GM12878 (cell line): Measurements from ENCODE around the gene VEGFB. TPM values are rescaled to one million over a fixed set of nuclear protein-coding genes. Genes with fewer than 3 reads are reported as not detected.

ENCODE experiments used
- ATF7 ChIP-seq: fragments of 450-650 bp; IDR thresholded peaks from 2 replicates; pipeline ENCODE4 v1.6.1; 2016; ENCODE audit warnings: low read depth, mild to moderate bottlenecking
- CHD4 ChIP-seq: fragments of 200-600 bp; sonication (generic); IDR thresholded peaks from 2 replicates; pipeline ENCODE4 v1.6.1; 2016; ENCODE audit warnings: mild to moderate bottlenecking
- DPF2 ChIP-seq: fragments of 450-650 bp; IDR thresholded peaks from 2 replicates; pipeline ENCODE4 v1.6.1; 2017; ENCODE audit warnings: mild to moderate bottlenecking
- FOXK2 ChIP-seq: fragments of 450-650 bp; IDR thresholded peaks from 2 replicates; pipeline ENCODE4 v1.6.1; 2017; ENCODE audit warnings: mild to moderate bottlenecking, moderate library complexity
- HCFC1 ChIP-seq: fragments of 150-350 bp; IDR thresholded peaks from 2 replicates; pipeline ENCODE4 v1.6.1; 2014; ENCODE audit warnings: low read length
- HDAC2 ChIP-seq: fragments of 200-600 bp; sonication (generic); IDR thresholded peaks from 2 replicates; pipeline ENCODE4 v1.6.1; 2017
- HDAC6 ChIP-seq: fragments of 200-600 bp; sonication (generic); IDR thresholded peaks from one replicate; pipeline ENCODE4 v1.8.0; 2017; ENCODE audit warnings: antibody characterized with exemption; ENCODE audit not compliant: unreplicated experiment
- HDGF ChIP-seq: fragments of 450-650 bp; IDR thresholded peaks from 2 replicates; pipeline ENCODE4 v1.6.1; 2016; ENCODE audit warnings: antibody characterized with exemption
- MTA3 ChIP-seq: IDR thresholded peaks from 2 replicates; pipeline ENCODE4 v1.6.1; 2012; ENCODE audit warnings: low read length, inconsistent platforms, borderline replicate concordance
- NBN ChIP-seq: fragments of 450-650 bp; IDR thresholded peaks from 2 replicates; pipeline ENCODE4 v1.6.1; 2016
- PRDM15 ChIP-seq: fragments of 450-650 bp; formaldehyde crosslinking; IDR thresholded peaks from 2 replicates; pipeline ENCODE4 v1.4.0; 2020; ENCODE audit warnings: mild to moderate bottlenecking, moderate library complexity
- RBBP5 ChIP-seq: fragments of 200-600 bp; sonication (generic); conservative IDR thresholded peaks from 2 replicates; pipeline ENCODE4 v1.6.1; 2016
- RFX5 ChIP-seq: IDR thresholded peaks from 2 replicates; pipeline ENCODE4 v1.6.1; 2011; ENCODE audit warnings: low read depth, low read length, improper control_type of control experiment
- TCF3 ChIP-seq: IDR thresholded peaks from 2 replicates; pipeline ENCODE4 v1.6.1; 2012; ENCODE audit warnings: low read depth, mild to moderate bottlenecking, low read length, borderline replicate concordance; ENCODE audit not compliant: insufficient read depth
- ZSCAN29 ChIP-seq: fragments of 450-650 bp; IDR thresholded peaks from 2 replicates; pipeline ENCODE4 v1.6.1; 2017; ENCODE audit warnings: mild to moderate bottlenecking, moderate library complexity
- polyA plus RNA-seq, 11 experiments: library from polyadenylated mRNA; depleted of rRNA in 4 of 11; unstranded in 6 of 11; stranded (reverse) in 5 of 11; fragments of >200 nt; fragmentation: Nextera tagmentation in 4 of 11; fragmentation: Illumina TruSeq in 1 of 11; extraction: Ambion mirVana in 4 of 11; extraction: Trizol in 1 of 11; gene quantifications; 1 replicate in 1 of 11; 2 replicates in 10 of 11; pipeline versions ENCODE4 v1.2.1 to v1.2.3, GENCODE V29; 2011 to 2016; ENCODE audit warnings: inconsistent platforms in 2 of 11, missing spikeins in 2 of 11, low read depth in 1 of 11
- total RNA-seq, 4 experiments: library from RNA; depleted of rRNA in 3 of 4; stranded (reverse); fragments of >200 nt in 3 of 4; fragmentation: Illumina TruSeq in 1 of 4; extraction: Trizol in 1 of 4; gene quantifications; 2 replicates each; pipeline versions ENCODE4 v1.2.1 to v1.2.3, GENCODE V29; 2013 to 2021
- TF ChIP-seq, protein P1 (sequence below): fragments of 450-650 bp; IDR thresholded peaks from 2 replicates; pipeline ENCODE4 v1.6.1; 2018; ENCODE audit warnings: borderline replicate concordance, mild to moderate bottlenecking; ENCODE audit not compliant: partially characterized antibody
- TF ChIP-seq, protein P2 (sequence below): fragments of 450-650 bp; IDR thresholded peaks from 2 replicates; pipeline ENCODE4 v1.6.1; 2017; ENCODE audit warnings: mild to moderate bottlenecking, low read depth, inconsistent platforms; ENCODE audit not compliant: poor library complexity, severe bottlenecking
- TF ChIP-seq, protein P3 (sequence below): fragments of 450-650 bp; IDR thresholded peaks from 2 replicates; pipeline ENCODE4 v1.6.1; 2016; ENCODE audit warnings: mild to moderate bottlenecking
- TF ChIP-seq, protein P4 (sequence below): fragments of 150-350 bp; IDR thresholded peaks from 2 replicates; pipeline ENCODE4 v1.6.1; 2016; ENCODE audit warnings: low read depth, low read length

Gene VEGFB
- total and polyA plus RNA-seq, 10 of the 15 experiments (the other 5 are each of a cell fraction or from before 2014, with no cell fraction given) = 7.0 to 75.8 (median 20.3) TPM

GRCh38 chr11:64185175-64185692, 49.1 kb upstream of the VEGFB start (continued):
- TF ChIP-seq NBN (no peak), RFX5 (no peak), HDAC2 (no peak), FOXK2 (no peak), CHD4 (no peak), HDGF (no peak), PRDM15 (CRISPR knock-in tag) (no peak), HCFC1 (0 out of 2 replicates have a peak, but pooled peaks have one; percentile 8), HDAC6 (no peak), MTA3 (no peak), TCF3 (peak; percentile 72; the same call in 1 of the 2 replicates), ZSCAN29 (no peak), RBBP5 (no peak), ATF7 (no peak), DPF2 (no peak)
- TF ChIP-seq, protein P1, sequence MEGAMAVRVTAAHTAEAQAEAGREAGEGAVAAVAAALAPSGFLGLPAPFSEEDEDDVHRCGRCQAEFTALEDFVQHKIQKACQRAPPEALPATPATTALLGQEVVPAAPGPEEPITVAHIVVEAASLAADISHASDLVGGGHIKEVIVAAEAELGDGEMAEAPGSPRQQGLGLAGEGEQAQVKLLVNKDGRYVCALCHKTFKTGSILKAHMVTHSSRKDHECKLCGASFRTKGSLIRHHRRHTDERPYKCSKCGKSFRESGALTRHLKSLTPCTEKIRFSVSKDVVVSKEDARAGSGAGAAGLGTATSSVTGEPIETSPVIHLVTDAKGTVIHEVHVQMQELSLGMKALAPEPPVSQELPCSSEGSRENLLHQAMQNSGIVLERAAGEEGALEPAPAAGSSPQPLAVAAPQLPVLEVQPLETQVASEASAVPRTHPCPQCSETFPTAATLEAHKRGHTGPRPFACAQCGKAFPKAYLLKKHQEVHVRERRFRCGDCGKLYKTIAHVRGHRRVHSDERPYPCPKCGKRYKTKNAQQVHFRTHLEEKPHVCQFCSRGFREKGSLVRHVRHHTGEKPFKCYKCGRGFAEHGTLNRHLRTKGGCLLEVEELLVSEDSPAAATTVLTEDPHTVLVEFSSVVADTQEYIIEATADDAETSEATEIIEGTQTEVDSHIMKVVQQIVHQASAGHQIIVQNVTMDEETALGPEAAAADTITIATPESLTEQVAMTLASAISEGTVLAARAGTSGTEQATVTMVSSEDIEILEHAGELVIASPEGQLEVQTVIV = no peak
- TF ChIP-seq, protein P2, sequence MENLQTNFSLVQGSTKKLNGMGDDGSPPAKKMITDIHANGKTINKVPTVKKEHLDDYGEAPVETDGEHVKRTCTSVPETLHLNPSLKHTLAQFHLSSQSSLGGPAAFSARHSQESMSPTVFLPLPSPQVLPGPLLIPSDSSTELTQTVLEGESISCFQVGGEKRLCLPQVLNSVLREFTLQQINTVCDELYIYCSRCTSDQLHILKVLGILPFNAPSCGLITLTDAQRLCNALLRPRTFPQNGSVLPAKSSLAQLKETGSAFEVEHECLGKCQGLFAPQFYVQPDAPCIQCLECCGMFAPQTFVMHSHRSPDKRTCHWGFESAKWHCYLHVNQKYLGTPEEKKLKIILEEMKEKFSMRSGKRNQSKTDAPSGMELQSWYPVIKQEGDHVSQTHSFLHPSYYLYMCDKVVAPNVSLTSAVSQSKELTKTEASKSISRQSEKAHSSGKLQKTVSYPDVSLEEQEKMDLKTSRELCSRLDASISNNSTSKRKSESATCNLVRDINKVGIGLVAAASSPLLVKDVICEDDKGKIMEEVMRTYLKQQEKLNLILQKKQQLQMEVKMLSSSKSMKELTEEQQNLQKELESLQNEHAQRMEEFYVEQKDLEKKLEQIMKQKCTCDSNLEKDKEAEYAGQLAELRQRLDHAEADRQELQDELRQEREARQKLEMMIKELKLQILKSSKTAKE = no peak
- TF ChIP-seq, protein P3, sequence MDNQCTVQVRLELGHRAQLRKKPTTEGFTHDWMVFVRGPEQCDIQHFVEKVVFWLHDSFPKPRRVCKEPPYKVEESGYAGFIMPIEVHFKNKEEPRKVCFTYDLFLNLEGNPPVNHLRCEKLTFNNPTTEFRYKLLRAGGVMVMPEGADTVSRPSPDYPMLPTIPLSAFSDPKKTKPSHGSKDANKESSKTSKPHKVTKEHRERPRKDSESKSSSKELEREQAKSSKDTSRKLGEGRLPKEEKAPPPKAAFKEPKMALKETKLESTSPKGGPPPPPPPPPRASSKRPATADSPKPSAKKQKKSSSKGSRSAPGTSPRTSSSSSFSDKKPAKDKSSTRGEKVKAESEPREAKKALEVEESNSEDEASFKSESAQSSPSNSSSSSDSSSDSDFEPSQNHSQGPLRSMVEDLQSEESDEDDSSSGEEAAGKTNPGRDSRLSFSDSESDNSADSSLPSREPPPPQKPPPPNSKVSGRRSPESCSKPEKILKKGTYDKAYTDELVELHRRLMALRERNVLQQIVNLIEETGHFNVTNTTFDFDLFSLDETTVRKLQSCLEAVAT = no peak
- TF ChIP-seq, protein P4, sequence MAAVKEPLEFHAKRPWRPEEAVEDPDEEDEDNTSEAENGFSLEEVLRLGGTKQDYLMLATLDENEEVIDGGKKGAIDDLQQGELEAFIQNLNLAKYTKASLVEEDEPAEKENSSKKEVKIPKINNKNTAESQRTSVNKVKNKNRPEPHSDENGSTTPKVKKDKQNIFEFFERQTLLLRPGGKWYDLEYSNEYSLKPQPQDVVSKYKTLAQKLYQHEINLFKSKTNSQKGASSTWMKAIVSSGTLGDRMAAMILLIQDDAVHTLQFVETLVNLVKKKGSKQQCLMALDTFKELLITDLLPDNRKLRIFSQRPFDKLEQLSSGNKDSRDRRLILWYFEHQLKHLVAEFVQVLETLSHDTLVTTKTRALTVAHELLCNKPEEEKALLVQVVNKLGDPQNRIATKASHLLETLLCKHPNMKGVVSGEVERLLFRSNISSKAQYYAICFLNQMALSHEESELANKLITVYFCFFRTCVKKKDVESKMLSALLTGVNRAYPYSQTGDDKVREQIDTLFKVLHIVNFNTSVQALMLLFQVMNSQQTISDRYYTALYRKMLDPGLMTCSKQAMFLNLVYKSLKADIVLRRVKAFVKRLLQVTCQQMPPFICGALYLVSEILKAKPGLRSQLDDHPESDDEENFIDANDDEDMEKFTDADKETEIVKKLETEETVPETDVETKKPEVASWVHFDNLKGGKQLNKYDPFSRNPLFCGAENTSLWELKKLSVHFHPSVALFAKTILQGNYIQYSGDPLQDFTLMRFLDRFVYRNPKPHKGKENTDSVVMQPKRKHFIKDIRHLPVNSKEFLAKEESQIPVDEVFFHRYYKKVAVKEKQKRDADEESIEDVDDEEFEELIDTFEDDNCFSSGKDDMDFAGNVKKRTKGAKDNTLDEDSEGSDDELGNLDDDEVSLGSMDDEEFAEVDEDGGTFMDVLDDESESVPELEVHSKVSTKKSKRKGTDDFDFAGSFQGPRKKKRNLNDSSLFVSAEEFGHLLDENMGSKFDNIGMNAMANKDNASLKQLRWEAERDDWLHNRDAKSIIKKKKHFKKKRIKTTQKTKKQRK = no peak
